ENCODE data around the gene GAK. TPM values are rescaled to one million over a fixed set of nuclear protein-coding genes. Genes with fewer than 3 reads are reported as not detected.

GAK gene
- total RNA-seq, 4 donors from 2014 or later, result 70.1 to 95.3 (median 78.1) TPM

DNA sequence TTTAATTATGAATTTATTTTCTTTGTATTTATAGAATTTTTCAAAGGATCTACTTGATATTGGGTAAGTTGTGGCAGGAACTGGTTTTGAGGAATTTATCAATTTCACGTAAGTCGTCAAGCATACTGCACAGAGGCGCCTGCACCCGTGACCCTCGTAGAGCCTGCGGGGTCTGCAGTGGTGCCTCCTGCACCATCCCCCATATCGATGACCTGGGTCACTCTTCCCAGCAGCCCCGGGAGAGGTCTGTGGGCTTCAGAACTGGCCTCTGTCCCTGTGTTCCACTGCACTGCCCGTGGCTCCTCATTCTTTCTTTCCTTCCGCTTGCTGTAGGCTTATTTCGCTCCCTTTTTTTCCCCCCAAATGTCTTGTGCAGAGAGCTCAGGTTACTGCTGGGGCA, 74.7 kb downstream of the GAK start:
- ATAC-seq, result no peak
- Histone ChIP-seq H3K27ac (no peak overlapping the region), H3K4me3 (no peak overlapping the region), H3K36me3 (peaks cover 0 to 94% of the 10 kb centered on the region in 2 donors), H3K27me3 (no peaks in the 10 kb centered on the region), H3K4me1 (no peaks in the 10 kb centered on the region), H3K9me3 (no peaks in the 10 kb centered on the region)
- 88 to 89% methylated on average over 6 to 11 of the region's 11 CpGs for WGBS, 2 donors (ENCODE audit: low coverage in 1 of 2)
- TF ChIP-seq POLR2A (IDR thresholded peaks at IDR 0.05) (no peak), POLR2AphosphoS5 (IDR thresholded peaks at IDR 0.05) (no peak), EP300 (IDR thresholded peaks at IDR 0.05) (no peak)
- TF ChIP-seq, protein P1, sequence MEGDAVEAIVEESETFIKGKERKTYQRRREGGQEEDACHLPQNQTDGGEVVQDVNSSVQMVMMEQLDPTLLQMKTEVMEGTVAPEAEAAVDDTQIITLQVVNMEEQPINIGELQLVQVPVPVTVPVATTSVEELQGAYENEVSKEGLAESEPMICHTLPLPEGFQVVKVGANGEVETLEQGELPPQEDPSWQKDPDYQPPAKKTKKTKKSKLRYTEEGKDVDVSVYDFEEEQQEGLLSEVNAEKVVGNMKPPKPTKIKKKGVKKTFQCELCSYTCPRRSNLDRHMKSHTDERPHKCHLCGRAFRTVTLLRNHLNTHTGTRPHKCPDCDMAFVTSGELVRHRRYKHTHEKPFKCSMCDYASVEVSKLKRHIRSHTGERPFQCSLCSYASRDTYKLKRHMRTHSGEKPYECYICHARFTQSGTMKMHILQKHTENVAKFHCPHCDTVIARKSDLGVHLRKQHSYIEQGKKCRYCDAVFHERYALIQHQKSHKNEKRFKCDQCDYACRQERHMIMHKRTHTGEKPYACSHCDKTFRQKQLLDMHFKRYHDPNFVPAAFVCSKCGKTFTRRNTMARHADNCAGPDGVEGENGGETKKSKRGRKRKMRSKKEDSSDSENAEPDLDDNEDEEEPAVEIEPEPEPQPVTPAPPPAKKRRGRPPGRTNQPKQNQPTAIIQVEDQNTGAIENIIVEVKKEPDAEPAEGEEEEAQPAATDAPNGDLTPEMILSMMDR (IDR thresholded peaks at IDR 0.05), result no peak

DNA sequence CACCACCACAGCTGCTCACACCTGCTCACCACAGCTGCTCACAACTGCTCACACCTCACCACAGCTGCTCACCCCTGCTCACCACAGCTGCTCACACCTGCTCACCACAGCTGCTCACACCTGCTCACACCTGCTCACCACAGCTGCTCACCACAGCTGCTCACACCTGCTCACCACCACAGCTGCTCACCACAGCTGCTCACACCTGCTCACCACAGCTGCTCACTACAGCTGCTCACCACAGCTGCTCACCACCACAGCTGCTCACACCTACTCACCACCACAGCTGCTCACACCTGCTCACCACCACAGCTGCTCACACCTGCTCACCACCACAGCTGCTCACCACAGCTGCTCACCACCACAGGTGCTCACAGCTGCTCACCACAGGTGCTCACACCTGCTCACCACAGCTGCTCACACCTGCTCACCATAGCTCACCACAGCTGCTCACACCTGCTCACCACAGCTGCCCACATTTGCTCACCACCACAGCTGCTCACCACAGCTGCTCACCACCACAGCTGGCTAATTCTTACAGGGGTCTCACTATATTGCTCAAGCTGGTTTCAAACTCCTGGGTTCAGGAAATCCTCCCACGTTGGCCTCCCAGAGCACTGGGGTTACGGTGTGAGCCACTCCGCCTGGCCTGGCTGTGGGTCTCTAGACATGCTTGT, 75.8 kb downstream of the GAK start:
- Histone ChIP-seq H3K27me3 (no peaks in the 10 kb centered on the region), H3K36me3 (peaks cover 0 to 94% of the 10 kb centered on the region in 2 donors), H3K4me1 (no peaks in the 10 kb centered on the region), H3K9me3 (no peaks in the 10 kb centered on the region), H3K27ac (no peak overlapping the region), H3K4me3 (no peak overlapping the region)
- TF ChIP-seq POLR2AphosphoS5 (IDR thresholded peaks at IDR 0.05) (no peak), EP300 (IDR thresholded peaks at IDR 0.05) (no peak), POLR2A (IDR thresholded peaks at IDR 0.05) (no peak)
- TF ChIP-seq, protein P1 (IDR thresholded peaks at IDR 0.05), result no peak
- no peak for ATAC-seq
- 80 to 96% methylated on average over 1 to 3 of the region's 3 CpGs for WGBS, 2 donors (ENCODE audit: low coverage in 1 of 2)

DNA sequence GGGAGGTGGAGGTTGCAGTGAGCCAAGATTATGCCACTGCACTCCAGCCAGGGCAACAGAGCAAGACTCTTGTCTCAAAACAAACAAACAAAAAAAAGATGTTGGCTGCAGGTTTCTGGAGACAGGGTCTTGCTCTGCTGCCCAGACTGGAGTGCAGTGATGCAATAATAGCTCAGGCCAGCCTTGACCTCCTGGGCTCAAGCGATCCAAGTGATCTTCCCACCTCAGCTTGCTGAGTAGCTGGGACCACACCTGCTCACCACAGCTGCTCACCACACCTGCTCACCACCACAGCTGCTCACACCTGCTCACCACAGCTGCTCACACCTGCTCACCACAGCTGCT, 76.3 kb downstream of the GAK start:
- 83% methylated on average over 1 of the region's 1 CpG; no CpG with 5 or more reads in 1 of the 2 donors for WGBS, 2 donors (ENCODE audit: low coverage in 1 of 2)
- H3K36me3 ChIP-seq, result peaks cover 0 to 94% of the 10 kb centered on the region in 2 donors
- TF ChIP-seq EP300 (IDR thresholded peaks at IDR 0.05) (no peak), POLR2AphosphoS5 (IDR thresholded peaks at IDR 0.05) (no peak), POLR2A (IDR thresholded peaks at IDR 0.05) (no peak)
- TF ChIP-seq, protein P1 (IDR thresholded peaks at IDR 0.05), result no peak
- no peak overlapping the region for H3K27ac ChIP-seq
- H3K4me3 ChIP-seq, result no peak overlapping the region
- H3K4me1 ChIP-seq, result no peaks in the 10 kb centered on the region
- H3K27me3 ChIP-seq, result no peaks in the 10 kb centered on the region
- ATAC-seq, result no peak
- H3K9me3 ChIP-seq, result no peaks in the 10 kb centered on the region

DNA sequence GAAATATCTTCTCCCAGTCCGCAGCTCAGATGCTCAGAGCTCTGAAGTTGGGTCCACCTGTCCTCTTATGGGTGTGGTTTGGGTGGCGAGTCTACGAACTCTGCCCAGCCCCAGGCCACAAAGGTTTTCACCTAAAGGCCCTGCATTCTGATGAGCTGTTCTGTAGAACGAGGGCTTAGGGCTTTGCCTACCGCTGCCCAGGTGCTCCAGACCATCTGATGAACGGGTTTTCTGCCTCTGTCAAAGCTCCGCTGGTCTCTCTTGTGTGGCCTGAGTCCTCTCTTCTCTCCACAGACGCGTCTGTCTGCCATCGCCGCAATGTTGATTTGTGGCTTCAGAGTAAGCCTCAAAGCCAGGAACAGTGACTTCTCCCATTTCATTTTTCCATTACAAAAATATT, 77.8 kb downstream of the GAK start:
- Histone ChIP-seq H3K27me3 (no peaks in the 10 kb centered on the region), H3K4me3 (no peak overlapping the region), H3K9me3 (no peaks in the 10 kb centered on the region), H3K36me3 (peaks cover 0 to 94% of the 10 kb centered on the region in 2 donors), H3K4me1 (no peaks in the 10 kb centered on the region), H3K27ac (no peak overlapping the region)
- ATAC-seq, result no peak
- WGBS, 2 donors (ENCODE audit: low coverage in 1 of 2), result 97 to 100% methylated on average over 3 of the region's 11 CpGs
- TF ChIP-seq EP300 (IDR thresholded peaks at IDR 0.05) (no peak), POLR2AphosphoS5 (IDR thresholded peaks at IDR 0.05) (no peak), POLR2A (IDR thresholded peaks at IDR 0.05) (no peak)
- TF ChIP-seq, protein P1 (IDR thresholded peaks at IDR 0.05), result no peak

DNA sequence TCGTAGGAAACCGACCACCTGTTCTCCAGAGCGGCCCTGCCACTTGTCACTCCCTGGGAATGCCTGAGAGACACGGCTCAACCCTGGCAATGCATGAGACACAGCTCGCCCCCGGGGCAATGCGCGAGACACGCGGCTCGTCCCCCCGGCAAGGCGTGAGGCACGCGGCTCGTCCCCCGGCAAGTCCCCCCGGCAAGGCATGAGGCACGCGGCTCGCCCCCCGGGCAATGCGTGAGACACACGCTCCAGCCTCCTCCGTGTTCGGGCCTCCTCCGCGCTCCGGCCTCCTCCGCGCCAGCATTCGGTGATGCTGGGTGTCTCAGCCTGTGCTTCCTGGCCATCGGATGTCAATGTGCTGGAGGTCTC, 78.7 kb downstream of the GAK start:
- no peak overlapping the region for H3K27ac ChIP-seq
- no peaks in the 10 kb centered on the region for H3K4me1 ChIP-seq
- H3K9me3 ChIP-seq, result no peaks in the 10 kb centered on the region
- H3K36me3 ChIP-seq, result peaks cover 0 to 94% of the 10 kb centered on the region in 2 donors
- ATAC-seq, result no peak
- WGBS, 2 donors (ENCODE audit: low coverage in 1 of 2), result 83 to 99% methylated on average over 6 to 15 of the region's 33 CpGs
- TF ChIP-seq POLR2AphosphoS5 (IDR thresholded peaks at IDR 0.05), result no peak
- no peak for TF ChIP-seq POLR2A (IDR thresholded peaks at IDR 0.05)
- no peak for TF ChIP-seq EP300 (IDR thresholded peaks at IDR 0.05)
- TF ChIP-seq, protein P1 (IDR thresholded peaks at IDR 0.05), result no peak
- no peaks in the 10 kb centered on the region for H3K27me3 ChIP-seq
- no peak overlapping the region for H3K4me3 ChIP-seq

All from gastroesophageal sphincter (tissue), 4 donors.